ENCODE data around the gene PDZD11.
"Not testable (repeated sequence)": the region's sequence is repeated elsewhere in the genome, so short reads cannot be mapped to it uniquely, and the experiment has no call there.

The PDZD11 gene

GRCh38 chrX:70280573-70280972 lies 9.2 kb downstream of the PDZD11 start:
- TF ChIP-seq CTCF (IDR thresholded peaks at IDR 0.05; ENCODE audit: low read depth, low read length), result no peak
- H3K4me3 ChIP-seq (replicated peaks in 1 of 2; ENCODE audit: low read depth in 2 of 2, low read length in 2 of 2), result no peak overlapping the region
- no peak for DNase-seq (ENCODE audit: low read depth in 2 of 2)

DNA sequence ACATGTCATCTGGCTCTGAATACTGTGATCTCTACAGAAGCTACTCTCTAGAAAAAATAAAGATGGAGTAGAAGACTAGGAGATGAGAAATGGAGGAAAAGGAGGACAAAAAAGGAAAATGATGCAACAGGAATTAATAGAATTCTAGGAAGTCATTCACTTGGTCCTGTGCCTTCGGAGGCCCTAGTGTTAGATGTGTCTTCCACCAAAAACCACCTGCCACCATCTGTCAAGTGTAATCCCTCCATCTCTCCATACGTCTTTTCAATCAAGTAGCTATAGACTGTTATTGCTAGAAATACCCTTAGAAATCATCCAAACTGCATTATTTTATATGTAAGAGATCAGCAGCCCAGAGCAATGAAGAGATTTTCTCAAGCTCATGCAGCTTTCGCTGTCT lies 10.6 kb downstream of the PDZD11 start:
- no peak overlapping the region for H3K4me3 ChIP-seq (replicated peaks in 1 of 2; ENCODE audit: low read depth in 2 of 2, low read length in 2 of 2)
- DNase-seq (ENCODE audit: low read depth in 2 of 2), result no peak
- TF ChIP-seq CTCF (IDR thresholded peaks at IDR 0.05; ENCODE audit: low read depth, low read length), result no peak

DNA sequence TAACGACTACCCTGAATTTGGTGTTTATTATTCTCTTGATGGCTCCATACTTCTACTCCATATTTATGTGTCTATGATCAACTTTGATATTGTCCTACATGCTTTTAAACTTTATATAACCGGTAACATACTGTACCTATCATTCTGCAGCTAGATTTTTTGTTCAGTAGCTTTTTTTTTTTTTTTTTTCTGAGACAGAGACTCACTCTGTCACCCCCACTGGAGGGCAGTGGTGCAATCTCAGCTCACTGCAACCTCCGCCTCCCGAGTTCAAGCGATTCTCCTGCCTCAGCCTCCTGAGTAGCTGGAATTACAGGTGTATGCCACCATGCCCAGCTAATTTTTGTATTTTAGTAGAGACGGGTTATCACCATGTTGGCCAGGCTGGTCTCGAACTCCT lies 15.7 kb downstream of the PDZD11 start:
- not testable (repeated sequence) for DNase-seq (ENCODE audit: low read depth in 2 of 2)

GRCh38 chrX:70268034-70268433 lies 21.7 kb downstream of the PDZD11 start, which contains the start of gene ARR3:
TSS of gene ARR3 (plus strand) at chrX:70268334. CDS start at chrX:70269386, 1,052 bp downstream.
- DNase-seq (ENCODE audit: low read depth in 2 of 2), result no peak
- no peak within 1 kb of the TSS for H3K4me3 ChIP-seq (replicated peaks in 1 of 2; ENCODE audit: low read depth in 2 of 2, low read length in 2 of 2)
- TF ChIP-seq CTCF (IDR thresholded peaks at IDR 0.05; ENCODE audit: low read depth, low read length), result no peak

More for the DNA sequence above, 15.7 kb downstream of the PDZD11 start:
- not testable (repeated sequence) for H3K4me3 ChIP-seq (replicated peaks in 1 of 2; ENCODE audit: low read depth in 2 of 2, low read length in 2 of 2)

- peak in 1 of 2 donors; percentile 2 for DNase-seq (ENCODE audit: low read depth in 2 of 2)
- no peak for TF ChIP-seq CTCF (IDR thresholded peaks at IDR 0.05; ENCODE audit: low read depth, low read length)
- H3K4me3 ChIP-seq (replicated peaks in 1 of 2; ENCODE audit: low read depth in 2 of 2, low read length in 2 of 2), result no peak overlapping the region
Measured at GRCh38 chrX:70264784-70265183, 24.9 kb downstream of the PDZD11 start.

GRCh38 chrX:70262952-70263567 lies 26.7 kb downstream of the PDZD11 start:
- TF ChIP-seq CTCF (IDR thresholded peaks at IDR 0.05; ENCODE audit: low read depth, low read length), result peak; percentile 66
- no peak overlapping the region for H3K4me3 ChIP-seq (replicated peaks in 1 of 2; ENCODE audit: low read depth in 2 of 2, low read length in 2 of 2)
- peak; percentile 43 to 51 for DNase-seq (ENCODE audit: low read depth in 2 of 2)

DNA sequence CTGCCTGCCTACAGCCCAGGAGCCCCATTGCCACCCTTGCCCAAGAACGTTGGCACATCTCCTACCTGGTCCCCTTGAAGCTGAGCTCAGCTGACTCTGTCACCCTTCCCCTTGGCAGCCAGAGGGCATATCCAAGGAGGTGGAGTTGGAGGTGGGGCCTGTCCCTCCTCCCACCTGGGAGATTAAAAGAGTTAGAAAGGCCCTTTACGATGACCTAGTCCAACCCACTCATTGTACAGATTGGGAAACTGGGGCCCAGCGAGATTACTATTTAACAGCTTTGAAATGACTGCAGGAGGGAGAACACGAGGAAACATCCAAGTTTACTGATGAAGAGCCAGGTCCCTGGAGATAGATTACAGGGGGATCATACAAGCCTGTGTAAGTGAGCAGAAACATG lies 29.6 kb downstream of the PDZD11 start, which contains the start of gene P2RY4:
Gene P2RY4 (minus strand): TSS at position 101 of the 400 bp plus-strand sequence. CDS start 580 bp downstream, outside the sequence.
- no peak for DNase-seq (ENCODE audit: low read depth in 2 of 2)
- no peak for TF ChIP-seq CTCF (IDR thresholded peaks at IDR 0.05; ENCODE audit: low read depth, low read length)

More for the DNA sequence above, 29.6 kb downstream of the PDZD11 start, which contains the start of gene P2RY4:
- no peak within 1 kb of the TSS for H3K4me3 ChIP-seq (replicated peaks in 1 of 2; ENCODE audit: low read depth in 2 of 2, low read length in 2 of 2)
